A673 (cell line): Measurements from ENCODE around the gene ZNF316. TPM values are rescaled to one million over a fixed set of nuclear protein-coding genes. Genes with fewer than 3 reads are reported as not detected.

Experiments used
- BruUV-seq: library from RNA; stranded (reverse); fragments of 400-500 nt; replicated peaks from 2 replicates; lab custom pipeline; 2021; lab: Mats Ljungman, UMichigan
- CTCF ChIA-PET: fragments of 300-600 bp; sonication (Branson Sonifier 250); formaldehyde crosslinking; loops from one replicate; lab custom pipeline; 2022; ENCODE audit warnings: antibody characterized with exemption; lab: Charles Lee
- POLR2A ChIA-PET: fragments of 300-600 bp; sonication (Branson Sonifier 250); formaldehyde crosslinking; loops from one replicate; lab custom pipeline; 2022; ENCODE audit warnings: antibody characterized with exemption; ENCODE audit not compliant: low non-redundant PET; lab: Charles Lee
- DNase-seq: peaks from one replicate; pipeline ENCODE4 v3.0.0-alpha.2; 2015; ENCODE audit warnings: low spot score
- H3K27ac ChIP-seq: fragments of 200-600 bp; sonication (generic); 2 replicates; pipeline ENCODE4 v1.5.1; 2016; ENCODE audit warnings: mixed run types, low read depth, mild to moderate bottlenecking, mixed read lengths, antibody characterized with exemption, low read length; ENCODE audit not compliant: poor library complexity, severe bottlenecking
- H3K27me3 ChIP-seq: fragments of 200-600 bp; sonication (generic); replicated peaks from 2 replicates; pipeline ENCODE4 v1.6.1; 2017; ENCODE audit warnings: mixed run types, low read depth, mild to moderate bottlenecking, mixed read lengths, antibody characterized with exemption, low read length; ENCODE audit not compliant: insufficient read depth, poor library complexity
- H3K36me3 ChIP-seq: fragments of 200-600 bp; sonication (generic); 2 replicates; pipeline ENCODE4 v1.6.1; 2016; ENCODE audit warnings: mixed run types, mild to moderate bottlenecking, mixed read lengths, antibody characterized with exemption, low read length; ENCODE audit not compliant: insufficient read depth, poor library complexity, severe bottlenecking
- H3K4me1 ChIP-seq: fragments of 200-600 bp; sonication (generic); 2 replicates; pipeline ENCODE4 v1.6.1; 2017; ENCODE audit warnings: mixed run types, mild to moderate bottlenecking, mixed read lengths, antibody characterized with exemption, low read length; ENCODE audit not compliant: insufficient read depth, poor library complexity, severe bottlenecking
- H3K4me3 ChIP-seq: fragments of 200-600 bp; sonication (generic); 2 replicates; pipeline ENCODE4 v1.5.1; 2016; ENCODE audit warnings: low read depth, mixed run types, mild to moderate bottlenecking, mixed read lengths, low read length; ENCODE audit not compliant: poor library complexity, severe bottlenecking
- H3K9me3 ChIP-seq: fragments of 200-600 bp; sonication (generic); 2 replicates; pipeline ENCODE4 v1.6.1; 2016; ENCODE audit warnings: mixed run types, low read depth, mild to moderate bottlenecking, mixed read lengths, antibody characterized with exemption, low read length; ENCODE audit not compliant: poor library complexity, severe bottlenecking
- EZH2 ChIP-seq: fragments of 200-600 bp; sonication (generic); IDR thresholded peaks from 2 replicates; pipeline ENCODE4 v1.6.1; 2017; ENCODE audit warnings: borderline replicate concordance, low read depth, mild to moderate bottlenecking, mixed read lengths, antibody characterized with exemption, low read length; ENCODE audit not compliant: poor library complexity, severe bottlenecking
- intact Hi-C: fragments of 100-400 bp; cut with micrococcal nuclease; formaldehyde crosslinking; loops from one replicate; pipeline ENCODE4 v1.10.0; 2022; ENCODE audit not compliant: unreplicated experiment
- total RNA-seq: library from RNA; stranded (reverse); gene quantifications from 2 replicates; pipeline ENCODE4 v1.2.3, GENCODE V29; 2021
- TF ChIP-seq, protein P1 (sequence below): fragments of 300-800, 200-600 bp; sonication (generic); conservative IDR thresholded peaks from 2 replicates; pipeline ENCODE4 v1.5.1; 2017; ENCODE audit warnings: low read depth, mild to moderate bottlenecking, antibody characterized with exemption, low read length, moderate library complexity, mixed read lengths

The ZNF316 gene
- total RNA-seq, 1 experiment from 2014 or later: 32.1 TPM

DNA sequence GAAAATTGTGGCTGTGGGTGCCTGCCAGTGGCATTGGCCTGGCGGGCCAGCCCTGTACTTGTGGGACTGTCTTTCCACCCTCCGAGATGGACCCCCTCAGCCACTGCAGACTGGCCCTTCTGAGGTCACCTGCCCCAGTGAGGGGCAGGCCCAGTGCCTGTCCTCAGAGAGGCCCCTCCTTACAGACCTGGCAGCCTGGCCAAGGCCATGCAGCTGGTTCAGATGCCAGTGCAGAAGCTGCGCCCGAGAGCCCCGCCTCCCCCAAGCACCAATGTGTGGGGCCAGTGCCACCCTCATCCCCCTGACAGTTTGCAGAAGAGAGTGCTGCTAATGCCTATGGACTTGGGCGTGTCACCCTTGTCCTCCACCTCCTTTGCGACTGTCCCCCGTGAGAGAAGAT is 10.0 kb downstream of the ZNF316 start:
- H3K9me3 ChIP-seq: no peaks in the 10 kb centered on the region
- intact Hi-C loops: no loop called here
- H3K27ac ChIP-seq: no peak overlapping the region
- DNase-seq: no peak
- H3K4me3 ChIP-seq: no peak overlapping the region
- ChIA-PET POLR2A (no interaction called here), CTCF (no interaction called here)
- no TSS peak for BruUV-seq
- TF ChIP-seq EZH2: no peak
- TF ChIP-seq, protein P1, sequence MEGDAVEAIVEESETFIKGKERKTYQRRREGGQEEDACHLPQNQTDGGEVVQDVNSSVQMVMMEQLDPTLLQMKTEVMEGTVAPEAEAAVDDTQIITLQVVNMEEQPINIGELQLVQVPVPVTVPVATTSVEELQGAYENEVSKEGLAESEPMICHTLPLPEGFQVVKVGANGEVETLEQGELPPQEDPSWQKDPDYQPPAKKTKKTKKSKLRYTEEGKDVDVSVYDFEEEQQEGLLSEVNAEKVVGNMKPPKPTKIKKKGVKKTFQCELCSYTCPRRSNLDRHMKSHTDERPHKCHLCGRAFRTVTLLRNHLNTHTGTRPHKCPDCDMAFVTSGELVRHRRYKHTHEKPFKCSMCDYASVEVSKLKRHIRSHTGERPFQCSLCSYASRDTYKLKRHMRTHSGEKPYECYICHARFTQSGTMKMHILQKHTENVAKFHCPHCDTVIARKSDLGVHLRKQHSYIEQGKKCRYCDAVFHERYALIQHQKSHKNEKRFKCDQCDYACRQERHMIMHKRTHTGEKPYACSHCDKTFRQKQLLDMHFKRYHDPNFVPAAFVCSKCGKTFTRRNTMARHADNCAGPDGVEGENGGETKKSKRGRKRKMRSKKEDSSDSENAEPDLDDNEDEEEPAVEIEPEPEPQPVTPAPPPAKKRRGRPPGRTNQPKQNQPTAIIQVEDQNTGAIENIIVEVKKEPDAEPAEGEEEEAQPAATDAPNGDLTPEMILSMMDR: no peak
- no peaks in the 10 kb centered on the region for H3K4me1 ChIP-seq
- H3K36me3 ChIP-seq: peaks cover 35% of the 10 kb centered on the region
- no peaks in the 10 kb centered on the region for H3K27me3 ChIP-seq

DNA sequence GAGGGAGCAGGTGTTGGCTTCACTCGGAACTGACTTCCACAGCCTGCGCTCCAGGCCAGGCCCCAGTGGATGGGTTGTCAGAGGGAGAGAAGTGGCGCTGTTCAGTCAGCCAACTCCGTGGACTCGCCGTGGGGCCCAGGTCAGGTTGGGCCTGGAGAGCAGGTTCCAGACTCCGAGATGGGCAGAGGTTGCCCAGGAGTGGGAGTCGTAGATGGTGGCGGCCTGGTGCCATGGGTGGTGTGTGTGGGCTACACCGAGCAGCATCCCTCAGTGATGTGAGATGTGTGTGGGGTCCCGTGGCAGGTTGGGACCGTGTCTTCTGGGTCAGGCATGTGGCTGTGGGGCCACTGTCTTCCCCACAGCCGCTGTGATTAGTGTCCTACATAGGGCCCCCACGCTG is 10.4 kb downstream of the ZNF316 start:
- intact Hi-C loops: no loop called here
- Histone ChIP-seq H3K4me1 (no peaks in the 10 kb centered on the region), H3K27ac (no peak overlapping the region), H3K4me3 (no peak overlapping the region), H3K36me3 (peaks cover 36% of the 10 kb centered on the region), H3K27me3 (no peaks in the 10 kb centered on the region), H3K9me3 (no peaks in the 10 kb centered on the region)
- no TSS peak for BruUV-seq
- no peak for TF ChIP-seq EZH2
- TF ChIP-seq, protein P1: no peak
- CTCF ChIA-PET: no interaction called here
- POLR2A ChIA-PET: no interaction called here
- no peak for DNase-seq

DNA sequence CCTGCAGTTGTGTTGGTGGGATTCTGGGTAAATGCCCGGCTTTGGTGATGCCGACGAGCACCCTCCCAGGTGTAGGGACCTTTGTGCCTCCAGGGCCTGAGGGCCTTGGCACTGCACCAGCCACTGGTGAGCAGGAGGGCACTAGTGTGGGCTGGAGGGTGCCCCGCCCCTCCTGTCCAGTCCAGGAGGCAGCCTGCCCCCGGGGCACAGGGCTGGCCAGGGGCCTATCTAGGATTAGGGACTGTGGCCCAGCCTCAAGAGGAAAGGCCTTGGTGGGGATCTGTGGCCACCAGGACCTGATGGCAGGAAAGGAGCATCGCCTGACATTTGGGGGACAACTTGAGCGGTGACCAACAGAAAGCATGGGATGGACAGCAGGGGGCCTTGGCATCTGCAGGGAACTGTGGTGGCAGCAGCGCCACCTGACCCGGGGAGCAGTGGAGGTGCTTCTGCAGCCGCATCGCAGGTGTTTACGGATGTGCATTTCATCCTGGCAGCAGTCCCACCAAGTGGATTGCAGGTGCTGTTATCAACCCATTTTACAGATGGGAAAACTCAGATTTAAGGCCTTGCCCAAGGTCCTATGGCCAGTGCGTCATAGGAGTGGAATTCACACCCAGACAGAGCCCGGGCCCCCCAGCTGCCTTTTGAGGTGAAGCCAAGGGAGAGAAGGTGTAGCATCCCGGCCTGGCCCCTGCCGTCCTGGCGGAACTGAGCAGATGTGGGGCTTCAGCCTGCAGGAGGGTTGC is 11.1 kb downstream of the ZNF316 start:
- H3K36me3 ChIP-seq: peaks cover 32% of the 10 kb centered on the region

More for the DNA sequence above, 11.1 kb downstream of the ZNF316 start:
- intact Hi-C loops: no loop called here
- TF ChIP-seq, protein P1: no peak
- TF ChIP-seq EZH2: no peak
- no peak overlapping the region for H3K27ac ChIP-seq
- CTCF ChIA-PET: no interaction called here
- no peaks in the 10 kb centered on the region for H3K4me1 ChIP-seq
- no peak overlapping the region for H3K4me3 ChIP-seq
- no peaks in the 10 kb centered on the region for H3K27me3 ChIP-seq
- no peaks in the 10 kb centered on the region for H3K9me3 ChIP-seq
- POLR2A ChIA-PET: no interaction called here
- DNase-seq: no peak
- BruUV-seq: no TSS peak
